ENCODE measurements around the gene ALKAL2. TPM values are rescaled to one million over a fixed set of nuclear protein-coding genes. Genes with fewer than 3 reads are reported as not detected.

Gene ALKAL2
- total RNA-seq, 1 donor from 2014 or later: not detected

GRCh38 chr2:314561-315336, 26.9 kb upstream of the ALKAL2 start:
- H3K36me3 ChIP-seq (ENCODE audit: control insufficient read depth, insufficient read depth, low read length): no peaks in the 10 kb centered on the region
- no peak for TF ChIP-seq CTCF (IDR thresholded peaks at IDR 0.05; ENCODE audit: insufficient read depth, low read length, severe bottlenecking)
- no peaks in the 10 kb centered on the region for H3K27me3 ChIP-seq (ENCODE audit: control insufficient read depth, insufficient read depth, low read length)
- no peak for FAIRE-seq
- DNase-seq (ENCODE audit: low read depth): no peak
- H3K4me3 ChIP-seq (ENCODE audit: low read depth, low read length): no peak overlapping the region

GRCh38 chr2:313991-314390, 26.1 kb upstream of the ALKAL2 start:
- TF ChIP-seq CTCF (IDR thresholded peaks at IDR 0.05; ENCODE audit: insufficient read depth, low read length, severe bottlenecking): no peak
- H3K36me3 ChIP-seq (ENCODE audit: control insufficient read depth, insufficient read depth, low read length): no peaks in the 10 kb centered on the region
- no peaks in the 10 kb centered on the region for H3K27me3 ChIP-seq (ENCODE audit: control insufficient read depth, insufficient read depth, low read length)
- no peak overlapping the region for H3K4me3 ChIP-seq (ENCODE audit: low read depth, low read length)
- DNase-seq (ENCODE audit: low read depth): no peak
- no peak for FAIRE-seq

- FAIRE-seq (no peak), DNase-seq (ENCODE audit: low read depth) (no peak)
- Histone ChIP-seq H3K27me3 (ENCODE audit: control insufficient read depth, insufficient read depth, low read length) (no peaks in the 10 kb centered on the region), H3K4me3 (ENCODE audit: low read depth, low read length) (no peak overlapping the region), H3K36me3 (ENCODE audit: control insufficient read depth, insufficient read depth, low read length) (no peaks in the 10 kb centered on the region)
- TF ChIP-seq CTCF (IDR thresholded peaks at IDR 0.05; ENCODE audit: insufficient read depth, low read length, severe bottlenecking): no peak
These were observed 23.1 kb upstream of the ALKAL2 start for GRCh38 chr2:310994-311393.

DNA sequence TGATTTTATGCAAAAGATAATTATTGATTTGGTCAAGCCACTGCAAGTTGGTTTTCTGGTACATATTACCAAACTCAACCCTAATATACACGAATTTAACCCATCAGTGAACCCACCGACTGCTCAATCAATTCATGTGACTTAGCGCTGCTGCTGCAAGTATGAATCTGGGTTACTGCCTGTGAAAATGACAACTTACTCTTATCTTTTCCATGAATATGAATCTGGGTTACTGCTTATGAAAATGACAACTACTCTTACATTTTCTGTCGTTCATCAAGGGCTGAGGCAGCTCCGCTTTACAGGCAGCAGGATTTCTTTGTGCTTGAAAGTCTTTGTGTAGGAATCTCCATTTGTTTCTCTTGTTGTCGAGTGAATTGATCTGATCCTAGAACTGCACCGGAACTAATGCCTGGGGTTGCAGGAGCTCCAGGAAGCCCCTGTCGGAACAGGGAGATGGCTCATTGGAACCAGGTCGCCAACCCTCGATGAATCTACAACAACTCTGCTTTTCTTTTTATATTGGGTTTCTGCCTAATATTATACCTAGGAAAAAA, 22.1 kb upstream of the ALKAL2 start:
- Histone ChIP-seq H3K27me3 (ENCODE audit: control insufficient read depth, insufficient read depth, low read length) (no peaks in the 10 kb centered on the region), H3K36me3 (ENCODE audit: control insufficient read depth, insufficient read depth, low read length) (no peaks in the 10 kb centered on the region), H3K4me3 (ENCODE audit: low read depth, low read length) (no peak overlapping the region)
- DNase-seq (ENCODE audit: low read depth): no peak
- FAIRE-seq: peak; percentile 23
- TF ChIP-seq CTCF (IDR thresholded peaks at IDR 0.05; ENCODE audit: insufficient read depth, low read length, severe bottlenecking): no peak

- Histone ChIP-seq H3K4me3 (ENCODE audit: low read depth, low read length) (no peak overlapping the region), H3K27me3 (ENCODE audit: control insufficient read depth, insufficient read depth, low read length) (no peaks in the 10 kb centered on the region), H3K36me3 (ENCODE audit: control insufficient read depth, insufficient read depth, low read length) (no peaks in the 10 kb centered on the region)
- FAIRE-seq (no peak), DNase-seq (ENCODE audit: low read depth) (no peak)
- no peak for TF ChIP-seq CTCF (IDR thresholded peaks at IDR 0.05; ENCODE audit: insufficient read depth, low read length, severe bottlenecking)
These were observed 21.5 kb upstream of the ALKAL2 start for GRCh38 chr2:309148-309953.

All from bronchial epithelial cell (primary cell).